Measurements from ENCODE around the gene ZNF775.

- TF ChIP-seq POLR2A (IDR thresholded peaks at IDR 0.05; ENCODE audit: low read depth, low read length): no peak
- TF ChIP-seq POLR2AphosphoS5 (IDR thresholded peaks at IDR 0.05; ENCODE audit: low read depth, low read length): no peak
These were observed 9.8 kb downstream of the ZNF775 start for GRCh38 chr7:150388709-150389531.

Measured in GM12892 (cell line).